ENCODE results near the gene ARL15. TPM values are rescaled to one million over a fixed set of nuclear protein-coding genes. Genes with fewer than 3 reads are reported as not detected.

Gene ARL15
- total and polyA plus RNA-seq, 2 of the 8 experiments (the other 6 are each of a cell fraction or from before 2014, with no cell fraction given): 9.9 to 21.2 TPM

- H3K4me1 ChIP-seq (replicated peaks in 1 of 4; ENCODE audit: control insufficient read depth in 3 of 4, insufficient read depth in 4 of 4, low read length in 3 of 4): peaks cover 1 to 21% (median 9%) of the 10 kb centered on the region in 4 experiments; a peak in 5 of 7 replicates
- 78% methylated on average over 3 of the region's 3 CpGs; no CpG with 5 or more reads in 1 of the 2 experiments for WGBS, 2 experiments (ENCODE audit: extremely low coverage in 1 of 2, insufficient coverage in 1 of 2, insufficient read length in 1 of 2, insufficient replicate concordance in 2 of 2, low coverage in 1 of 2, low lambda C conversion rate in 2 of 2, missing lambda C conversion rate in 1 of 2)
- FAIRE-seq: no peak
Measured at GRCh38 chr5:54022223-54022622, 288.1 kb downstream of the ARL15 start.

More at GRCh38 chr5:54022223-54022622, 288.1 kb downstream of the ARL15 start:
- Histone ChIP-seq H2BK20ac (ENCODE audit: low read length) (peak overlapping the region; percentile 27), H2BK5ac (ENCODE audit: low read depth, low read length) (peak overlapping the region; percentile 74; the same call in 1 of the 2 replicates), H3K27me3 (replicated peaks in 1 of 4; ENCODE audit: control insufficient read depth in 3 of 4, extremely low read depth in 1 of 4, insufficient read depth in 3 of 4, low read length in 3 of 4) (no peaks in the 10 kb centered on the region), H2BK120ac (replicated peaks; ENCODE audit: low read depth, low read length) (peak overlapping the region; percentile 29), H3K9ac (replicated peaks in 1 of 4; ENCODE audit: extremely low read depth in 1 of 4, low read depth in 3 of 4, low read length in 3 of 4) (no peak overlapping the region), H3K4ac (replicated peaks; ENCODE audit: insufficient read length, low read depth, low read length) (no peak overlapping the region), H3K23ac (ENCODE audit: insufficient read length) (no peak overlapping the region), H3K27ac (ENCODE audit: low read depth, low read length) (no peak overlapping the region), H3K18ac (ENCODE audit: extremely low read depth, low read length) (peak overlapping the region; percentile 36; the same call in 1 of the 2 replicates), H2AK5ac (ENCODE audit: low read depth, low read length) (0 out of 2 replicates have a peak overlapping the region, but pooled peaks have one; percentile 66), H3K9me3 (ENCODE audit: insufficient read depth in 2 of 2, low read depth in 1 of 2, low read length in 1 of 2) (no peaks in the 10 kb centered on the region), H2AFZ (ENCODE audit: low read length) (no peak overlapping the region), H4K20me1 (replicated peaks in 1 of 2; ENCODE audit: control insufficient read depth in 1 of 2, insufficient read depth in 2 of 2, low read length in 2 of 2) (no peaks in the 10 kb centered on the region), H4K8ac (ENCODE audit: extremely low read depth, insufficient read depth, low read length) (no peak overlapping the region), H4K91ac (replicated peaks; ENCODE audit: insufficient read length, low read length) (peak overlapping the region; percentile 3), H3K79me1 (ENCODE audit: low read depth, low read length) (no peaks in the 10 kb centered on the region; the same call in 1 of the 2 replicates), H3K4me2 (ENCODE audit: insufficient read depth in 1 of 2, low read depth in 2 of 2, low read length in 2 of 2) (0 out of 4 replicates have a peak overlapping the region, but pooled peaks of 1 of the 2 experiments have one; percentile 32), H3K14ac (ENCODE audit: insufficient read length) (no peak overlapping the region), H3K4me3 (ENCODE audit: extremely low read depth in 1 of 4, insufficient read depth in 2 of 4, low read depth in 3 of 4, low read length in 4 of 4) (no peak overlapping the region), H2BK12ac (ENCODE audit: low read depth, low read length) (peak overlapping the region; percentile 86; the same call in 1 of the 2 replicates), H4K5ac (ENCODE audit: insufficient read length, low read depth, low read length) (no peak overlapping the region), H2BK15ac (ENCODE audit: low read length) (no peak overlapping the region), H3K56ac (replicated peaks; ENCODE audit: insufficient read length, low read depth, low read length) (no peak overlapping the region), H3K79me2 (ENCODE audit: control insufficient read depth in 1 of 2, insufficient read depth in 2 of 2, low read length in 2 of 2) (no peaks in the 10 kb centered on the region; a peak in 1 of 4 replicates), H3K23me2 (ENCODE audit: low read depth, low read length) (0 out of 2 replicates have a peak, but pooled peaks cover 1% of the 10 kb centered on the region), H3K36me3 (ENCODE audit: control insufficient read depth in 2 of 4, insufficient read depth in 4 of 4, low read length in 3 of 4) (no peaks in the 10 kb centered on the region)
- CTCF ChIA-PET (ENCODE audit: partially characterized antibody): interaction anchor here (0.5 kb wide), 1 partner anchor 32 kb away, joined by 3 read pairs; no protein-coding TSS in a partner anchor
- TF ChIP-seq CBX5 (IDR thresholded peaks at IDR 0.05; ENCODE audit: low read depth, low read length): no peak
- TF ChIP-seq USF2 (IDR thresholded peaks at IDR 0.05; ENCODE audit: low read length): no peak
- TF ChIP-seq NRF1 (IDR thresholded peaks at IDR 0.05; ENCODE audit: low read depth, low read length): no peak
- no peak for TF ChIP-seq SUZ12 (IDR thresholded peaks at IDR 0.05; ENCODE audit: low read length)
- DNase-seq (ENCODE audit: low read depth in 1 of 2, low spot score in 2 of 2): no peak
- POLR2A ChIA-PET (ENCODE audit: partially characterized antibody): no interaction called here

Measured in H1 (cell line).